ENCODE data around the gene COPS9.

Gene COPS9

GRCh38 chr2:240170354-240170735 lies 34.2 kb upstream of the COPS9 start:
- no peak overlapping the region for H3K4me3 ChIP-seq (ENCODE audit: low read depth, low read length)
- TF ChIP-seq, protein P1, sequence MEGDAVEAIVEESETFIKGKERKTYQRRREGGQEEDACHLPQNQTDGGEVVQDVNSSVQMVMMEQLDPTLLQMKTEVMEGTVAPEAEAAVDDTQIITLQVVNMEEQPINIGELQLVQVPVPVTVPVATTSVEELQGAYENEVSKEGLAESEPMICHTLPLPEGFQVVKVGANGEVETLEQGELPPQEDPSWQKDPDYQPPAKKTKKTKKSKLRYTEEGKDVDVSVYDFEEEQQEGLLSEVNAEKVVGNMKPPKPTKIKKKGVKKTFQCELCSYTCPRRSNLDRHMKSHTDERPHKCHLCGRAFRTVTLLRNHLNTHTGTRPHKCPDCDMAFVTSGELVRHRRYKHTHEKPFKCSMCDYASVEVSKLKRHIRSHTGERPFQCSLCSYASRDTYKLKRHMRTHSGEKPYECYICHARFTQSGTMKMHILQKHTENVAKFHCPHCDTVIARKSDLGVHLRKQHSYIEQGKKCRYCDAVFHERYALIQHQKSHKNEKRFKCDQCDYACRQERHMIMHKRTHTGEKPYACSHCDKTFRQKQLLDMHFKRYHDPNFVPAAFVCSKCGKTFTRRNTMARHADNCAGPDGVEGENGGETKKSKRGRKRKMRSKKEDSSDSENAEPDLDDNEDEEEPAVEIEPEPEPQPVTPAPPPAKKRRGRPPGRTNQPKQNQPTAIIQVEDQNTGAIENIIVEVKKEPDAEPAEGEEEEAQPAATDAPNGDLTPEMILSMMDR (IDR thresholded peaks at IDR 0.05; ENCODE audit: borderline replicate concordance, insufficient read depth, low read depth, low read length) = no peak

DNA sequence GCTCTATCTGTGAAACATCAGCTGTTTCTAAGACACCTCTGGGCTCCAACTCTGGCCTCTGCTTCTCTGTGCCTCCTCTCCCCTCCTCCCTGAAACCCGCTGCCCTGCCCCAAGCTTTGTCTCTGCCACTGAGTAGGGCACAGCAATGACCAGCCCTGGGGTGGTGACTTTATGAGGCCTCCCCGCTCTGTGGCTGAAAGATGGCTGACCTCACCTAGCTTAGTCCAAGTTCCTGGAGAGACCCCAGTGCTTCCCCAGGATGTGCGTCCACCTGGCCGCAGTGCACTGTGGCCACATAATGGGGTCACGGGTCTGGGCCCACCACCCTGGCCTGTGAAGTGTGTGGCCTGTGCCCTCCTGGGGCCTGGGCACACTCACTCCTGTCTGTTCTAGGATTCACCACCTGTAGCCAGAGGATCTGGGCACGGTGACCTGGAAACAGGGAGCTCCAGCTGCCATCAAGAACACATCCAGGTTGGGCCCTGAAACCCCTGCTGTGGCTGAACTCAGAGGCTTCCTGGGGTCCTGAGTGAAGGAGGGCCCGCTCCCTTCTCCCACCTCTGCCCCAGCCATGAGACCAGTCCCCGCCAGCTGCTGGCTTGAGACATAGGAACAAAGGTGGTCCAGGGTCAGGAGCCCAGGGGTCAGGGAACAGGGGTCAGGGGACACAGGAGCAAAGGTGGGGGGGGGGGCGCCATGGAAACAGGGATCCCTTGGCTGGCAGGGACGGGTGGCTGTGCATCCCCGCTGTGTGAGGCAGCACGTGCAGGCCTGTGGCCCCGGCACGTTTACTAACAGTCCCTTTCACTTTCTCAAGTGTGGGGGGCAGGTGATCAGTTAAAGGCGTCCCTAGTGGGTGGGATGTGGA lies 33.6 kb upstream of the COPS9 start:
- TF ChIP-seq, protein P1 (IDR thresholded peaks at IDR 0.05; ENCODE audit: borderline replicate concordance, insufficient read depth, low read depth, low read length) = no peak
- H3K4me3 ChIP-seq (ENCODE audit: low read depth, low read length) = no peak overlapping the region

- TF ChIP-seq, protein P1 (IDR thresholded peaks at IDR 0.05; ENCODE audit: borderline replicate concordance, insufficient read depth, low read depth, low read length) = no peak
- no peak overlapping the region for H3K4me3 ChIP-seq (ENCODE audit: low read depth, low read length)
Observed at GRCh38 chr2:240168546-240169361, 32.6 kb upstream of the COPS9 start.

DNA sequence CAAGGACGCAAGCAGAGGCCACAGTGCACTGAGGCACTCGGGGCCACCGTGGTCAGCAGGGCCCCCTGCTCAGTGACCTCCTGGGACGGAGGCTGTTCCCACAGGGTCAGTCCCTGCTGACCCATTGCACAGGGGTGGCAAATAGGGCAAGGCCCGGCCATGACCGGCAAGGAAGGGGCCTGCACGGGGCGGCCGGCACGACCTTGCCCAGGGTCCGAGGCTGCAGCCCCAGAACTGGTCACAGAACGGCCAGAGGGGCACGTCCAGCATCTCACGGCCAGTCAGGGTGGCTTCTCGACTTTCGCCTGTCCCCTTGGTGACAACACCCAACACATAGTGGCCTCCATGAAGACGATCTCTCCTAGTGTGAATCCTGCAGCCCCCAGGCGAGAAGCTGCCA lies 31.9 kb upstream of the COPS9 start:
- TF ChIP-seq, protein P1 (IDR thresholded peaks at IDR 0.05; ENCODE audit: borderline replicate concordance, insufficient read depth, low read depth, low read length) = no peak
- H3K4me3 ChIP-seq (ENCODE audit: low read depth, low read length) = no peak overlapping the region

DNA sequence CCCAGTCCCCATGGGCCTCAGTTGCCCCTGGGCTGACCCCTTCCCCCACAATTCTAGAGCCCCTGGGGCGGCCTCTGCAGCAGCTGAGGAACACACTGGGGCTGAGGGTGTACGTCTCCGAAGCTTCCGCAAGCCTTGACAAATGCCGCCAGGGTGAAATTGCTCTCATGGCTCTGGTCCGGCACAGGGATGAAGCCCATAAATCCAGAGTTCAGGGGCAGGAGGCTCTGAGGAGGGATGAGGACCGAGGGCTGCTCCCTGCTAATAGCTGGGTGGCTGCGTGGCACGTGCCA lies 31.4 kb upstream of the COPS9 start:
- H3K4me3 ChIP-seq (ENCODE audit: low read depth, low read length) = no peak overlapping the region
- TF ChIP-seq, protein P1 (IDR thresholded peaks at IDR 0.05; ENCODE audit: borderline replicate concordance, insufficient read depth, low read depth, low read length) = no peak

GRCh38 chr2:240166761-240167587 lies 30.9 kb upstream of the COPS9 start:
- TF ChIP-seq, protein P1 (IDR thresholded peaks at IDR 0.05; ENCODE audit: borderline replicate concordance, insufficient read depth, low read depth, low read length) = no peak
- no peak overlapping the region for H3K4me3 ChIP-seq (ENCODE audit: low read depth, low read length)
